SK-N-SH treated with all-trans-retinoic acid at 6 μM for 48 hours (cell line): ENCODE results near the gene CARTPT.
A peak's percentile ranks its signal among the peaks of the same experiment; 100 is the strongest.

Experiments used
- ATAC-seq: fragments of 200-7000 bp; cut with Tn5 transposase; 3 replicates; pipeline ENCODE4 v1.9.1; 2020; ENCODE audit warnings: mild to moderate bottlenecking, moderate library complexity
- ARNTL ChIP-seq: fragments of 450-650 bp; formaldehyde crosslinking; IDR thresholded peaks from 2 replicates; pipeline ENCODE4 v1.5.0; 2020; ENCODE audit warnings: low read depth, mild to moderate bottlenecking, moderate library complexity, borderline replicate concordance
- BACH2 ChIP-seq: fragments of 250-450 bp; sonication (Bioruptor Pico); IDR thresholded peaks from 2 replicates; pipeline ENCODE4 v1.9.0; 2021; ENCODE audit warnings: mild to moderate bottlenecking, borderline replicate concordance
- CSDC2 ChIP-seq: fragments of 250-450 bp; sonication (Bioruptor Pico); IDR thresholded peaks from 2 replicates; pipeline ENCODE4 v1.5.0; 2020; ENCODE audit warnings: mild to moderate bottlenecking, moderate library complexity
- CSRNP3 ChIP-seq: fragments of 250-450 bp; sonication (Bioruptor Pico); IDR thresholded peaks from 2 replicates; pipeline ENCODE4 v1.5.1; 2021; ENCODE audit warnings: mild to moderate bottlenecking, moderate library complexity
- ESRRG ChIP-seq: fragments of 250-450 bp; sonication (Bioruptor Pico); IDR thresholded peaks from 2 replicates; pipeline ENCODE4 v1.6.1; 2021; ENCODE audit warnings: mild to moderate bottlenecking
- ISL1 ChIP-seq: fragments of 250-450 bp; sonication (Bioruptor Pico); IDR thresholded peaks from 2 replicates; pipeline ENCODE4 v2.1.2; 2022; ENCODE audit warnings: mild to moderate bottlenecking, moderate library complexity
- OSR1 ChIP-seq: fragments of 250-450 bp; sonication (Bioruptor Pico); IDR thresholded peaks from 2 replicates; pipeline ENCODE4 v1.8.0; 2022; ENCODE audit warnings: moderate library complexity, mild to moderate bottlenecking, inconsistent platforms
- PATZ1 ChIP-seq: fragments of 250-450 bp; sonication (Bioruptor Pico); IDR thresholded peaks from 2 replicates; pipeline ENCODE4 v1.8.0; 2020; ENCODE audit warnings: mild to moderate bottlenecking, moderate library complexity, borderline replicate concordance
- POU6F1 ChIP-seq: fragments of 250-450 bp; sonication (Bioruptor Pico); IDR thresholded peaks from 2 replicates; pipeline ENCODE4 v1.8.0; 2021; ENCODE audit warnings: low read depth, mild to moderate bottlenecking, moderate library complexity, borderline replicate concordance
- PPARA ChIP-seq: fragments of 250-450 bp; sonication (Bioruptor Pico); IDR thresholded peaks from 2 replicates; pipeline ENCODE4 v1.5.0; 2020; ENCODE audit warnings: mild to moderate bottlenecking, borderline replicate concordance
- SNAI2 ChIP-seq: fragments of 250-450 bp; sonication (Bioruptor Pico); IDR thresholded peaks from 2 replicates; pipeline ENCODE4 v1.5.0; 2020; ENCODE audit warnings: mild to moderate bottlenecking, moderate library complexity
- TCF4 ChIP-seq: fragments of 250-450 bp; sonication (Bioruptor Pico); IDR thresholded peaks from 2 replicates; pipeline ENCODE4 v1.8.0; 2021; ENCODE audit warnings: mild to moderate bottlenecking, moderate library complexity, borderline replicate concordance
- TOX ChIP-seq: fragments of 250-450 bp; sonication (Bioruptor Pico); IDR thresholded peaks from 2 replicates; pipeline ENCODE4 v1.8.0; 2021; ENCODE audit warnings: mild to moderate bottlenecking, moderate library complexity, borderline replicate concordance
- ZC3H10 ChIP-seq: fragments of 250-450 bp; sonication (Bioruptor Pico); IDR thresholded peaks from 2 replicates; pipeline ENCODE4 v1.5.1; 2021; ENCODE audit warnings: mild to moderate bottlenecking, moderate library complexity
- ZFP3 ChIP-seq: fragments of 250-450 bp; sonication (Bioruptor Pico); IDR thresholded peaks from 2 replicates; pipeline ENCODE4 v1.5.0; 2020; ENCODE audit warnings: mild to moderate bottlenecking, moderate library complexity
- ZFP30 ChIP-seq: fragments of 450-650 bp; formaldehyde crosslinking; IDR thresholded peaks from 2 replicates; pipeline ENCODE4 v1.5.0; 2022; ENCODE audit warnings: mild to moderate bottlenecking, moderate library complexity
- ZNF70 ChIP-seq: fragments of 450-650 bp; formaldehyde crosslinking; IDR thresholded peaks from 2 replicates; pipeline ENCODE4 v1.5.0; 2020; ENCODE audit warnings: mild to moderate bottlenecking, moderate library complexity
- ZNF8 ChIP-seq: fragments of 450-650 bp; formaldehyde crosslinking; IDR thresholded peaks from 2 replicates; pipeline ENCODE4 v1.5.0; 2020; ENCODE audit warnings: mild to moderate bottlenecking, moderate library complexity
- TF ChIP-seq, protein P1 (sequence below): fragments of 250-450 bp; sonication (Bioruptor Pico); IDR thresholded peaks from 2 replicates; pipeline ENCODE4 v1.5.0; 2020; ENCODE audit warnings: mild to moderate bottlenecking, moderate library complexity

Gene CARTPT

DNA sequence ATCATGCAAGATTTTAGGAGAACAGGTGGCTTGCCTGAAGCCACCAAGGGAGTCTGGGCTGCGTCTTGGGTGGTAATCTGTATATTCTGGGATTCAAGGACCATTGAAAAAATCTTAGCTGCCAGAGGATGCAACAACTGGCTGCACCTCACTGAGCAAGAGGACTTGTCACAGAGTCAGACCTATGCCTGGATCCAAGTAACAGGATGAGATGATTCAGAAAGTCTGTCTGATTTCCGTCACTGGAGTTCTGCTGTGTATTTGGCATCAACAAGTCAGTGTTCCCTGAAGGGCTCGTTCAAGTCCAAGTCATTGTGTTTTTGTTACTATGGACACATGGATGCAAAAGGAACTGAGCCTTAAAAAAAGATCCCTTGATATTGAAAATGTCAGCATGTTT lies 37.8 kb upstream of the CARTPT start:
- ATAC-seq: no peak
- TF ChIP-seq ZC3H10 (CRISPR knock-in tag) (no peak), CSRNP3 (no peak), CSDC2 (CRISPR knock-in tag) (no peak), BACH2 (CRISPR knock-in tag) (no peak), TOX (CRISPR knock-in tag) (no peak), ZFP3 (CRISPR knock-in tag) (no peak), PATZ1 (CRISPR knock-in tag) (no peak), ARNTL (CRISPR knock-in tag) (no peak), PPARA (no peak)
- TF ChIP-seq, all 23 proteins: peak for 0

DNA sequence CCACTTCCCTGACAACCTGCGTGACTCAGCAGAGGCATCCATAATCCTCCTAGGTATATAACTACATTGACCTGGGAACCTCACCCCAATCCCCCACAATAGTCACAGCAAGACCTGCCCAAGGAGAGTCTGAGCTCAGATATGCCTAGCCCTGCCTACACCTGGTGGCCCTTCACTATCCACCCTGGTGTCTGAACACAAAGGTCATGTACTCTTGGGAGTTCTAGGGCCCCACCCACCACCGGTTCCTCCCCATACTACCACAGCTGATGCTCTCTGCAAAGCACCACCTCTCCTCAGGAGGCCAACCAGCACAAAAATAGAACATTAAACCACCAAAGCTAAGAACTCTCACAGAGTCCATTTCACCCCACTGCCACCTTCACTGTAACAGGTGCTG lies 34.8 kb upstream of the CARTPT start:
- TF ChIP-seq OSR1 (CRISPR knock-in tag) (no peak), POU6F1 (no peak), ZNF70 (CRISPR knock-in tag) (no peak), TCF4 (CRISPR knock-in tag) (no peak), ZFP30 (no peak), ESRRG (no peak), ZFP3 (CRISPR knock-in tag) (no peak), ISL1 (CRISPR knock-in tag) (no peak), ZNF8 (CRISPR knock-in tag) (no peak), PPARA (no peak), PATZ1 (CRISPR knock-in tag) (no peak), TOX (CRISPR knock-in tag) (no peak), ZC3H10 (CRISPR knock-in tag) (no peak)
- TF ChIP-seq, protein P1, sequence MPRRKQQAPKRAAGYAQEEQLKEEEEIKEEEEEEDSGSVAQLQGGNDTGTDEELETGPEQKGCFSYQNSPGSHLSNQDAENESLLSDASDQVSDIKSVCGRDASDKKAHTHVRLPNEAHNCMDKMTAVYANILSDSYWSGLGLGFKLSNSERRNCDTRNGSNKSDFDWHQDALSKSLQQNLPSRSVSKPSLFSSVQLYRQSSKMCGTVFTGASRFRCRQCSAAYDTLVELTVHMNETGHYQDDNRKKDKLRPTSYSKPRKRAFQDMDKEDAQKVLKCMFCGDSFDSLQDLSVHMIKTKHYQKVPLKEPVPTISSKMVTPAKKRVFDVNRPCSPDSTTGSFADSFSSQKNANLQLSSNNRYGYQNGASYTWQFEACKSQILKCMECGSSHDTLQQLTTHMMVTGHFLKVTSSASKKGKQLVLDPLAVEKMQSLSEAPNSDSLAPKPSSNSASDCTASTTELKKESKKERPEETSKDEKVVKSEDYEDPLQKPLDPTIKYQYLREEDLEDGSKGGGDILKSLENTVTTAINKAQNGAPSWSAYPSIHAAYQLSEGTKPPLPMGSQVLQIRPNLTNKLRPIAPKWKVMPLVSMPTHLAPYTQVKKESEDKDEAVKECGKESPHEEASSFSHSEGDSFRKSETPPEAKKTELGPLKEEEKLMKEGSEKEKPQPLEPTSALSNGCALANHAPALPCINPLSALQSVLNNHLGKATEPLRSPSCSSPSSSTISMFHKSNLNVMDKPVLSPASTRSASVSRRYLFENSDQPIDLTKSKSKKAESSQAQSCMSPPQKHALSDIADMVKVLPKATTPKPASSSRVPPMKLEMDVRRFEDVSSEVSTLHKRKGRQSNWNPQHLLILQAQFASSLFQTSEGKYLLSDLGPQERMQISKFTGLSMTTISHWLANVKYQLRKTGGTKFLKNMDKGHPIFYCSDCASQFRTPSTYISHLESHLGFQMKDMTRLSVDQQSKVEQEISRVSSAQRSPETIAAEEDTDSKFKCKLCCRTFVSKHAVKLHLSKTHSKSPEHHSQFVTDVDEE (CRISPR knock-in tag): no peak
- no peak for ATAC-seq

DNA sequence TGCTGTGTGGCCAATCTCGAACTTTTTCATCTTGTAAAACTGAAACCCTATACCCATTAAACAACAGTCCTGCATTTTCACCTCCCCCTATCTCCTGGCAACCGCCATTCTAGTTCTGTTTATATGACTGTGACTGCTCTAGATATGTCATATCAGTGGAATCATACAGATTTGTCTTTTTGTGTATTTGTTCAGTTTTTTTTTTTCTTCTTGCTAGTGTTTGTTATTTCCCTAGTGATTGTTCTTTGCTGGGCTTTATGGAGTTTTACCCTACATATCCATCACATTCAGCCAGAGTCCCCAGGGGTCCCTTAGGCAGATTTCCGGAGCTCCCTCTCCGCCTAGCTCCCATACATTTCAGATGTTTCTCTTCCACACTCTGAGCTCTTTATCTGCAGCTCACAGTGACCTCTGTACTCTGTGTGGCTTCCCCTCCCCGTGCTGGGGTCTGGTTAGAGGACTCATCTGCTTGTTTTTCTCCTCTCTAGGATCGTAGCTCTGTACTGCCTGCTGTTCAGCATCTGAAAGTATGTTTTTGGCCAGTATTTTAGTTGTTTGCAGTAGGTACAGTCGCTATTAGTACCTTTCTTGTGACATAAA lies 25.1 kb upstream of the CARTPT start:
- peak; percentile 36; the same call in 1 of the 3 replicates for ATAC-seq
- TF ChIP-seq ARNTL (CRISPR knock-in tag) (no peak), ZFP3 (CRISPR knock-in tag) (no peak), ZNF8 (CRISPR knock-in tag) (no peak), SNAI2 (CRISPR knock-in tag) (no peak), TOX (CRISPR knock-in tag) (no peak), CSDC2 (CRISPR knock-in tag) (no peak), CSRNP3 (no peak)
